HUES64 (cell line): ENCODE measurements around the gene PLA2G6. TPM values are rescaled to one million over a fixed set of nuclear protein-coding genes. Genes with fewer than 3 reads are reported as not detected.
A peak's percentile ranks its signal among the peaks of the same experiment; 100 is the strongest.

Experiments
- H3K27ac ChIP-seq: 2 replicates; pipeline ENCODE4 v1.7.0; 2013; ENCODE audit warnings: low read depth, low read length, inconsistent platforms
- H3K27me3 ChIP-seq: 2 replicates; pipeline ENCODE4 v1.6.1; 2013; ENCODE audit warnings: mild to moderate bottlenecking, low read length; ENCODE audit not compliant: insufficient read depth
- H3K36me3 ChIP-seq: 2 replicates; pipeline ENCODE4 v1.6.1; 2013; ENCODE audit warnings: mild to moderate bottlenecking, low read length; ENCODE audit not compliant: insufficient read depth
- H3K4me1 ChIP-seq: 2 replicates; pipeline ENCODE4 v1.6.1; 2013; ENCODE audit warnings: mild to moderate bottlenecking, low read length, moderate library complexity; ENCODE audit not compliant: insufficient read depth
- H3K4me3 ChIP-seq: 2 replicates; pipeline ENCODE4 v1.5.1; 2013; ENCODE audit warnings: mild to moderate bottlenecking, low read length, moderate library complexity
- H3K9ac ChIP-seq: 2 replicates; pipeline ENCODE4 v1.6.1; 2013; ENCODE audit warnings: mild to moderate bottlenecking, low read depth, low read length
- H3K9me3 ChIP-seq: 2 replicates; pipeline ENCODE4 v1.6.1; 2013; ENCODE audit warnings: low read depth, low read length; ENCODE audit not compliant: insufficient read depth
- WGBS: fragments of 150-250, 120-280 bp; methylation state at CpG from one replicate; pipeline ENCODE4 v1.1.7; 2013; ENCODE audit warnings: missing lambda C conversion rate; 5-methylcytosine and 5-hydroxymethylcytosine counted together
- polyA plus RNA-seq, 2 experiments: library from polyadenylated mRNA; stranded (reverse); fragments of 50-300 nt; gene quantifications; one replicate each; pipeline ENCODE4 v1.2.3, GENCODE V29; 2013

PLA2G6 gene, protein sequence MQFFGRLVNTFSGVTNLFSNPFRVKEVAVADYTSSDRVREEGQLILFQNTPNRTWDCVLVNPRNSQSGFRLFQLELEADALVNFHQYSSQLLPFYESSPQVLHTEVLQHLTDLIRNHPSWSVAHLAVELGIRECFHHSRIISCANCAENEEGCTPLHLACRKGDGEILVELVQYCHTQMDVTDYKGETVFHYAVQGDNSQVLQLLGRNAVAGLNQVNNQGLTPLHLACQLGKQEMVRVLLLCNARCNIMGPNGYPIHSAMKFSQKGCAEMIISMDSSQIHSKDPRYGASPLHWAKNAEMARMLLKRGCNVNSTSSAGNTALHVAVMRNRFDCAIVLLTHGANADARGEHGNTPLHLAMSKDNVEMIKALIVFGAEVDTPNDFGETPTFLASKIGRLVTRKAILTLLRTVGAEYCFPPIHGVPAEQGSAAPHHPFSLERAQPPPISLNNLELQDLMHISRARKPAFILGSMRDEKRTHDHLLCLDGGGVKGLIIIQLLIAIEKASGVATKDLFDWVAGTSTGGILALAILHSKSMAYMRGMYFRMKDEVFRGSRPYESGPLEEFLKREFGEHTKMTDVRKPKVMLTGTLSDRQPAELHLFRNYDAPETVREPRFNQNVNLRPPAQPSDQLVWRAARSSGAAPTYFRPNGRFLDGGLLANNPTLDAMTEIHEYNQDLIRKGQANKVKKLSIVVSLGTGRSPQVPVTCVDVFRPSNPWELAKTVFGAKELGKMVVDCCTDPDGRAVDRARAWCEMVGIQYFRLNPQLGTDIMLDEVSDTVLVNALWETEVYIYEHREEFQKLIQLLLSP
- polyA plus RNA-seq (2013, experiment 1 of 2), result 6.4 TPM
- 12.7 TPM for polyA plus RNA-seq (2013, experiment 2 of 2)

DNA sequence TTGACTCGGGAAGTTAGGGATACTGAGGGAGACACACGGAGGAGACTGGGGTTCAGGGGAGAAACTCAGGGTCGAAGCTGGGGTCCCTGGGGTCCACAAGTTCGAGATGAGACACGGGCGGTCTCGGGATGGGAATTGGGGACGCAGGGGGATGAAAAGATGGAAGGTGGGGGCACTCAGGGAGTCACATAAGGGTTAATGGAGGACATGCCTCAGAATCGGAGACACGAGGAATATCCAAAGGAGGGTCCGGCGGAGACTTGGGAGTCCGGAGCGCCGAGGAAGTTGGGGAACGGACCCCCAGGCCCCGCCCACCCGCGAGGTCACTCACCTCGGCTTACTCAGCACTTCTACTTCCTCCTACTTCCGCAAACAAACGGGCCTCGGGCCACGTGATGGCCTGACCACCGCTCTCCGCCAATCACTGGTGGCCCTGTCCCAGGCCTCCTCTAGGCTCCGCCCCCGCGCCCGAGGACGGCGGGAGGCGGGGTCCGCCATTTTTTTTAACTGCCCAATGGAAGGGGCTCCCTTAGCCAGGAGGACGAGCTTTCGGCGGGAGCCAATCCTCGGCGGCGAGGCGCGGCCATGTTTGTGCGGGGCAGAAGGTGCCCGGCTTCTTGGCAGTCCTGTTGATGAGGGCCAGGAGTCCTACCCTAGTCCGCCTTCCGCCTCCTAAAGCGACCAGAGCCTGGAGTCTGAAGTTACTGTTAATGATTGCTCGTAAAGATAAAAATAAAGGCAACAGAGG, at the start of gene PLA2G6:
PLA2G6 (minus strand) TSS at position 378 of the 748 bp plus-strand sequence. CDS start 12,404 bp downstream, outside the sequence.
- H3K27ac ChIP-seq, result peak within 1 kb of the TSS; percentile 89
- 3% methylated on average over 48 of the region's 48 CpGs for WGBS
- peak within 1 kb of the TSS; percentile 75 for H3K4me3 ChIP-seq
- H3K9ac ChIP-seq, result peak within 1 kb of the TSS; percentile 95
- no peaks in the 10 kb centered on the region for H3K9me3 ChIP-seq
- H3K36me3 ChIP-seq, result no peaks in the 10 kb centered on the region
- peaks cover 19% of the 10 kb centered on the region for H3K4me1 ChIP-seq
- no peaks in the 10 kb centered on the region for H3K27me3 ChIP-seq

DNA sequence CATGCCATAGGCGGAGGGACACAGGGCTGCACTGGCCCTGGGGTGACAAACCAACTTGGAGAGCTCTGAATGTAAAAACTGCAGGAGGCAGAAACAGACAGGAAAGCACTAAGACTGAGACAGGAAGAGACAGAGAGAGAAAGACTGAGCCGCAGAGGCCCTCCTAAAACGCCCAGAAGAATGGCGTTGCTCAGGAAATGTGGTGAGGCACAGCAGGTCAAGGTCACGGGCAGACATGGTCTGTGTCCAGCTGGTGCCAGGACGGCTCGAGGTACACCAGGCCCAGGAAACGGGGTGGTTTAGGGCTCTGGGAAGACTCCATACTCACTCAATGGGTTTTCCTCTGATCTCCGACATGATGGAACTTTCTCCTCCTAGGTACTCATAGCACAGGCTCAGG, 49.3 kb upstream of the PLA2G6 start:
- WGBS, result 94% methylated on average over 9 of the region's 9 CpGs
- Histone ChIP-seq H3K9me3 (no peaks in the 10 kb centered on the region), H3K27me3 (no peaks in the 10 kb centered on the region), H3K36me3 (peaks cover 85% of the 10 kb centered on the region), H3K9ac (no peak overlapping the region), H3K4me3 (no peak overlapping the region), H3K4me1 (no peaks in the 10 kb centered on the region), H3K27ac (no peak overlapping the region)

DNA sequence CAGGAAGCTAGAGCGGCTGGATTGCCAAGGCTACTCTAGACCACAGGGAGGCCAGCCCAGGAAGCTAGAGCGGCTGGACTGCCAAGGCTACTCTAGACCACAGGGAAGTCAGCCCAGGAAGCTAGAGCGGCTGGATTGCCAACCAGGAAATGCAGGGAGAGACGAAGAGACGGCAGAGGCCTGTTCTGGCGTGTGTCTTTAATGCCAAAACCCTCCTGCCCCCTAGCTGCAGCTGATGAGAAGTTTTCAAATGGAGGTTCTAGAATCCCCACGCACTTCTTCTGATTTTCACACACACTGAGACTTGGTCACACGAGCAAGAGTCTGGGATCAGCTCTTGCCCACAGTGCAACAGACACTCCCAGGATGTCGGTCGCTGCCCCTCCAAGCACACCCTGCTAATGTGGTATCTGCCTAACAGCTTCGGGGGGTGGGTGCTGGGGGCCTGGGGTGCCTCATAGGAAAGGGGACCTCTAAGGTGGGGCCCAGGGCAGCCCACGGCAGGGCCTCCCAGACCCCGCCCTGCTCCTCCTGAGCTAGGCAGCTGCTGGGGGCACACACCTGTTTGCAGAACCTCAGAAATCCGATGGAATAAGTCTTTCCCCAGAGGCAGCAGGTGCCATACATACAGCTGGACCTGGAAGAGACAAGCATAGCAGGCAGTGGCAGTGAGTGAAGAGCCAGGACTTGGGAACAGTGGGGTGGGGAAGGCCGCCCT, 48.6 kb upstream of the PLA2G6 start:
- no peaks in the 10 kb centered on the region for H3K9me3 ChIP-seq
- WGBS, result 88% methylated on average over 15 of the region's 15 CpGs
- no peaks in the 10 kb centered on the region for H3K27me3 ChIP-seq
- H3K27ac ChIP-seq, result no peak overlapping the region
- no peak overlapping the region for H3K4me3 ChIP-seq
- H3K9ac ChIP-seq, result no peak overlapping the region
- H3K36me3 ChIP-seq, result peaks cover 85% of the 10 kb centered on the region
- no peaks in the 10 kb centered on the region for H3K4me1 ChIP-seq

DNA sequence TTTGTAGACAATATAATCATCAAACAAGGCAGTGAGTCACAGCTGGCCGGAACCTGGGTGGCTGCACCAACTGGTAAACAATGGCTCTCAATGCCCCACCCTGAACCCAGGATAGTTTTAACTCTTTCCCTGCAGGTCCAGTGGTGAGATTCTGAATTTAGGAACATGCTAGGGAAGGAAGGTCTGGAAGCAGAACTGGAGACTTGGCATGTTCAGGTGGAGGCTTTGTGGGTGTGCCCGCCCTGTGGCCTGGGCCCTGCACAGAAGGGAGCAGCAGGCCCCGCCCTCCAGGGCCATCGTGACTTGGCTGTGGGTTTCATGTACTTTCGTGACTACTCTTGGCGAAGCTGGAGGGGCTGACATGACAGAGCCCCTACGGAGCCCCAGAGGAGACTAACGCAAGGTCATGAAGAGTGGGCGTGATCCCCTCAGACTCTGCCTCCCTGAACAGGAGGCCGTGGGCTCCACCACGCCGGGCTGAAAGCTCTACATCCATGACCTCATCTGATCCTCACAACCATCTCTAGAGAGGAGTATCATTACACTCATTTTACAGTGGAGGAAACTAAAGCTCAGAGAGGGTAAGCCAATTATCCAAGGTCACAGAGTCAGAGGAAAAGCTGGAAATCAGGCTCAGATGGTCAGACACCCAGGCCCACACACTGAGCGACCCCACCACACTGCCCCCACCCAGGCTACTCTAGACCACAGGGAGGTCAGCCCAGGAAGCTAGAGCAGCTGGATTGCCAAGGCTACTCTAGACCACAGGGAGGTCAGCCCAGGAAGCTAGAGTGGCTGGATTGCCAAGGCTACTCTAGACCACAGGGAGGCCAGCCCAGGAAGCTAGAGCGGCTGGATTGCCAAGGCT, 47.5 kb upstream of the PLA2G6 start:
- no peak overlapping the region for H3K4me3 ChIP-seq
- no peaks in the 10 kb centered on the region for H3K27me3 ChIP-seq
- no peaks in the 10 kb centered on the region for H3K4me1 ChIP-seq
- H3K9me3 ChIP-seq, result no peaks in the 10 kb centered on the region
- no peak overlapping the region for H3K9ac ChIP-seq
- peaks cover 83% of the 10 kb centered on the region for H3K36me3 ChIP-seq
- WGBS, result 93% methylated on average over 13 of the region's 14 CpGs
- H3K27ac ChIP-seq, result no peak overlapping the region

DNA sequence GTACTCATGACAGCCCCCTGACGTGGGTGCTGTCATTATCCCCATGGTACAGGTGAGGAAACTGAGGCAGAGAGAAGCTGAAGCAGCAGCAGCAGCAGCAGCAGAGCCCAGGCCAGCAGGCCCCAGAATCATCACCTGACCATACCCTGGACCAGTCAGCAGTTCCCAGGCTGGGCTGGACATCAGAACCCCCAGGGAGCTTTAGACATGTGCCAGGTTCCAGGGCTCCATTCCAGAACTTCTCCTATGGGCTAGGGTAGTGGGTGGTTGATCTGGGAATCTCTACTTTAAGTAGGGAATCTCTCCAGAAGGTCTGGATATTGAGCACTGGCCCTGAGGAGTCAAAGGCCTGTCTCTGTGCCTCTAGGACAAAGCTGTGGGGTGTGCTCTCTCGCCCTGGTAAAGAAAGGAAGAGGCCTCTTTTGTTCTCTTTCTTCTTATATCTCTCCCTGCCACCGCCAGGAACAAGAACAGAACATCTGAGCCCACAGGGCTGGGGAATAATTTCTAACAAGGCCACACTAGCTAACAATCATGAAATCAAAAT, 46.8 kb upstream of the PLA2G6 start:
- no peaks in the 10 kb centered on the region for H3K4me1 ChIP-seq
- H3K36me3 ChIP-seq, result peaks cover 76% of the 10 kb centered on the region
- no peak overlapping the region for H3K27ac ChIP-seq
- no peak overlapping the region for H3K4me3 ChIP-seq
- 83% methylated on average over 3 of the region's 3 CpGs for WGBS
- no peaks in the 10 kb centered on the region for H3K9me3 ChIP-seq
- H3K27me3 ChIP-seq, result no peaks in the 10 kb centered on the region
- H3K9ac ChIP-seq, result no peak overlapping the region

DNA sequence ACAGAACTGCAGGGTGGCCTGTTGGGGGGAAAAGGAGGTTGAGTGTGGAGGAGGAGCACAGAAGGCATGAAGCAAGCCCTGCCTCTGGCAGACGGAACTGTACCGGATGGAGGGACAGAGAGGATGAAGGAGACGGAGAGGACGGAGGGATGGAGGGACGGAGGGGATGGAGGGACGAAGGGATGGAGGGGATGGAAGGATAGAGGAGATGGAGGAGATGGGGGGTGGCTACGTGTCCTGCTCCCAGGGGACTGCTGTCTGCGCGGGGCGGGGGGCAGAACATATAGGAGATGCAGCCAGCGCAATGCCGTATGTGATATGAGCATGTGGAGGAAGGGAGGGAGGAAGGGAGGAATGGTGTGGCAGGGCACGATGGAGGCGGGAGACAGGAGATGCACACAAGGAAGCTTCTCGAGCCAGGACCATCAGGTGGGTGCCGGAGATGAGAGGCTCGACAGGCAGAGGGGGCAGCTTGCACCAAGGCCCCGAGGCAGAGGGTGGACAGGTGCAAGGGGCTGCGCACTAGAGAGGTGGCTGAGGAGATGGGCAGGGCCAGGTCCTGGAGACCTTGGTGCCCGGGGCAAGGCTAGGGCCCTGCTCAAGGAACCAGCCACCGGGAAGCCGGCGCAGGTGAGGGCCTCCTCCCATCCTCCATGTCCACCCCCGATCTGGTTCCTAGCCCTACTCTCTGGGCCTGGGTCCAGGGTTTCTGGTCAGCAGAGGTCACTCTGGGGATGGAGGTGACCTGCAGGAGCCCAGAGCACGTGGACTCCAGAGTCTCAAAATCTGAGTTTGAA, 45.4 kb upstream of the PLA2G6 start:
- no peaks in the 10 kb centered on the region for H3K27me3 ChIP-seq
- no peak overlapping the region for H3K27ac ChIP-seq
- no peaks in the 10 kb centered on the region for H3K9me3 ChIP-seq
- WGBS, result 93% methylated on average over 25 of the region's 25 CpGs
- H3K36me3 ChIP-seq, result peaks cover 70% of the 10 kb centered on the region
- H3K4me3 ChIP-seq, result no peak overlapping the region
- no peaks in the 10 kb centered on the region for H3K4me1 ChIP-seq
- no peak overlapping the region for H3K9ac ChIP-seq

DNA sequence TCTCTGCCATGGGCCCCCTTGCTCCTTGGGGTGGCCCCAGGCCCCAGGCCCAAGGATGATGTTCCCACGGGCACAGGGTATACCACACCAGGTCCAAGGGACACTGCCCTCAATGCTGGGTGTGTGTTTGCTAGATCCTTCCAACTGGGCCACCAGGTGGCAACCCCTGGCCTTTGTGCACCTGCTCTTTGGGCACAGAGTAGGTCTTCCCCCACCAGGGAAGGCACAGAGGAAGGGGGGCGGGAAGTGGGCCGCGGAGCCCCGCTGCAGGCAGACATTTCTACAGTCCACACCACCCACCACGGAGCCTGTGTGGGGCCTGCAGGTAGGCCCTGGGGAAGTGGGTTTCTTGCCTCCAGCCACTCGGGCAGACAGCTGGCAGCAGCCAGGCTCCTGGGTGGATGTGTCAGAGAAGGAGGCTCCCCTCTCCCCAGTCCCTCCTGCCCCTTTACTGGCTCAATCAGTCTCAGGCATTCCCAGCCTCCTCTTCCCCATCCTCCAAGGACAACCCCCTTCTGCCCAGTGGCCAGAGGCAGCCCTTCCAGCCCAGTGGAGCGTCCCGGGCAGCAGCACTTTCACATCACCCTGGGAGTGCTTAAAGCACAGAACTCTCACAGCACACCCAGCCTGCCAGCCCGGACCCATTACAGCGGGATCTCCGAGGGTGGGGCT, 41.8 kb upstream of the PLA2G6 start:
- 91% methylated on average over 8 of the region's 12 CpGs for WGBS
- H3K4me1 ChIP-seq, result peaks cover 10% of the 10 kb centered on the region; the same call in 1 of the 2 replicates
- no peak overlapping the region for H3K27ac ChIP-seq
- H3K27me3 ChIP-seq, result no peaks in the 10 kb centered on the region
- H3K9me3 ChIP-seq, result no peaks in the 10 kb centered on the region
- no peak overlapping the region for H3K9ac ChIP-seq
- H3K4me3 ChIP-seq, result no peak overlapping the region
- H3K36me3 ChIP-seq, result peaks cover 39% of the 10 kb centered on the region

DNA sequence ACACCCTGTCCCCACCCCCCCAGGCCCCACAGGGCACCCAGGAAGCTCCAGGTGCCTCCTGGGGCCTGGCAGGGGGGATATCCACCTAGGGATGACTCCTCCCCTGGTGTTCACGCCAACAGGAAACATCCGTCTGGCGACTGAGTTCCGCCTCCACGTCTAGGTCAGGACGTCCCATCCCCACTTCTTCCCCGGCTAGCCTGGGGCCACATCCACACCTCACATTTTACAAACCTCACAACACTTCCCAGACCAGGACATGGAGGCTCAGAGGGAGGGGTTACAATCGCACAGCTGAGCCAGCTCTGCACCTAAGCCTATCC, 41.1 kb upstream of the PLA2G6 start:
- H3K27ac ChIP-seq, result no peak overlapping the region

More for the DNA sequence above, 41.1 kb upstream of the PLA2G6 start:
- H3K9me3 ChIP-seq, result no peaks in the 10 kb centered on the region
- H3K27me3 ChIP-seq, result no peaks in the 10 kb centered on the region
- no peak overlapping the region for H3K9ac ChIP-seq
- peaks cover 32% of the 10 kb centered on the region for H3K36me3 ChIP-seq
- whole genome bisulfite sequencing, result 89% methylated on average over 8 of the region's 8 CpGs
- H3K4me3 ChIP-seq, result no peak overlapping the region
- peaks cover 17% of the 10 kb centered on the region for H3K4me1 ChIP-seq
